ENCODE results near the gene GNPTAB.
"Not testable (repeated sequence)": the region's sequence is repeated elsewhere in the genome, so short reads cannot be mapped to it uniquely, and the experiment has no call there.

The GNPTAB gene

DNA sequence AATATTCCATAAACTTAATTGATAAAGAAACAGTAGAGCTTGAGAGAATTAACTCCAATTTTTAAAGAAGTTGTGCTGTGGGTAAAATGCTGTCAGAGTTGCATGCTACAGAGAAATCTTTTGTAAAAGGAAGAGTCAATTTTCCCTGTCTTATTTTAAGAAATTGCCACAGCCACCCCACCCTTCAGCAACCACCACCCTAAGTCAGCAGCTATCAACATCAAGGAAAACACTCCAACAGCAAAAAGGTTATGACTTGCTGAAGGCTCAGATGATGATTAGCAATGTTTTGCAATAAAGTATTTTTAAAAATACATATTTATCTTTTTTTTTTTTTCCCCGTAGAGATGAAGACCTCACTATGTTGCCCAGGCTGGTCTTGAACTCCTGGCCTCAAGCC lies 40.2 kb upstream of the GNPTAB start:
- ChIA-PET CTCF (interaction anchor here (0.6 kb wide), 1 partner anchor 1689 kb away, joined by 4 read pairs; no protein-coding TSS in a partner anchor), POLR2A (no interaction called here)
- TF ChIP-seq FOXM1 (IDR thresholded peaks at IDR 0.05; ENCODE audit: borderline replicate concordance) (no peak), LEF1 (IDR thresholded peaks at IDR 0.05; ENCODE audit: borderline replicate concordance) (no peak), FOXA1 (IDR thresholded peaks at IDR 0.05) (no peak), ZNF384 (IDR thresholded peaks at IDR 0.05) (no peak), HDGF (IDR thresholded peaks at IDR 0.05; ENCODE audit: borderline replicate concordance) (no peak), NFRKB (IDR thresholded peaks at IDR 0.05) (no peak), TARDBP (IDR thresholded peaks at IDR 0.05) (no peak), BHLHE40 (IDR thresholded peaks at IDR 0.05; ENCODE audit: borderline replicate concordance) (no peak), L3MBTL2 (conservative IDR thresholded peaks at IDR 0.05) (no peak), ELF4 (IDR thresholded peaks at IDR 0.05) (no peak), SP1 (IDR thresholded peaks at IDR 0.05) (no peak), SUZ12 (IDR thresholded peaks at IDR 0.05) (no peak)
- no peak for DNase-seq (ENCODE audit: extremely low spot score)

DNA sequence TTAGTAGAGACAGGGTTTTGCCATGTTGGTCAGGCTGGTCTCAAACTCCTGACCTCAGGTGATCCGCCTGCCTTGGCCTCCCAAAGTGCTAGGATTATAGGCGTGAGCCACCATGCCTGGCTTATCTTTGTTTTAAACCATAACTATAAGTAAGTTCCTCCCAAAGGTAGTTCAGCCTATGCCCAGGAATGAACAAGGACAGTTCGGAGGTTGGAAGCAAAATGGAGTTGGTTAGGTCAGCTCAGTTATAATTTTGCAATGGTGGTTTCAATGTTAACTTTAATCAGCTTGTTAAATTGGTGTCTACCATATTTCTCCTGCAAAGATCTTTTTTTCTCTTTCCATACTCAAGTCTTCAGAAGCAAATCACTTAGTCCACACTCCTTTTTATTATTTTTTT lies 36.9 kb upstream of the GNPTAB start:
- CTCF ChIA-PET; POLR2A ChIA-PET; DNase-seq (ENCODE audit: extremely low spot score): not testable (repeated sequence)

DNA sequence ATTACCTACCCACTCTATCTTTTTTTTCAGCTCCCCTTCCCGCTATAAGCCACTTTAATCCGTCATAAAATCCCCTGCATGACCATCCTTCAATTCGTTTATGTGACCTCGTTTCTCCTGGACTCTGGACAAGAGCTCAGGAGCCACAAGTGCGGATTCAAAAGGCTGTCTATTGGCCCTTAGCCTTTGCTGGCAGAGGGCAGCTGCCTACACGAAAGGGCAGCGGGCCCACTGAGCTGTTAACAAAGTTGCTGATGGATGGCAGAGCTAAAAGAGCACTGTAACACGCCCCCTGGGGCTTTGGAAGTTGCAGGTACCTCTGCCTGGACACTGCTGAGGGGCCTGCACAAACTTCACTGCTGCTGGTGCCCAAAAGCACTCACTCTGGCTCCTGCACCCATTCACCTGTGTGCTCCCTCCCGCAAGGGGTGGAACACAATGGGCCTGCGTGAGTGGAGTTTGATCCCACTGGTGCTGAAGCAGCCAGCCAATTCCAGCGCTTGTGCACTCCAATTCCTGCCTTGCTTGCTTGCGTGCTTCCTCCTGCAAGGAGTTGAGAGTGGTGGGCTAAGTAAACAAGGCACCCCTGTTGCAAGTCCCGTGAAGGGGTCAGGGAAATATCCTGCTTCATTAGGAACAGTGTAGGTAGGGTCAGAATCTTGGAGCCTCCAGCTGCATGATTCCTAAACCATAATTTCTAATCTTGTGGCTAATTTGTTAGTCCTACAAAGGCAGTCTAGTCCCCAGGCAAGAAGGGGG lies 36.0 kb upstream of the GNPTAB start:
- DNase-seq (ENCODE audit: extremely low spot score), result no peak
- TF ChIP-seq CTBP1 (IDR thresholded peaks at IDR 0.05; ENCODE audit: borderline replicate concordance) (no peak), ARNT (IDR thresholded peaks at IDR 0.05) (no peak), LEF1 (IDR thresholded peaks at IDR 0.05; ENCODE audit: borderline replicate concordance) (no peak), L3MBTL2 (conservative IDR thresholded peaks at IDR 0.05) (no peak), ZNF384 (IDR thresholded peaks at IDR 0.05) (no peak), FOXM1 (IDR thresholded peaks at IDR 0.05; ENCODE audit: borderline replicate concordance) (no peak), HDGF (IDR thresholded peaks at IDR 0.05; ENCODE audit: borderline replicate concordance) (no peak), SUZ12 (IDR thresholded peaks at IDR 0.05) (no peak), ELF4 (IDR thresholded peaks at IDR 0.05) (no peak), TARDBP (IDR thresholded peaks at IDR 0.05) (no peak), FOXK2 (IDR thresholded peaks at IDR 0.05) (no peak), BHLHE40 (IDR thresholded peaks at IDR 0.05; ENCODE audit: borderline replicate concordance) (no peak), NFRKB (IDR thresholded peaks at IDR 0.05) (no peak), SP1 (IDR thresholded peaks at IDR 0.05) (no peak), FOXA1 (IDR thresholded peaks at IDR 0.05) (no peak)
- TF ChIP-seq, protein P1, sequence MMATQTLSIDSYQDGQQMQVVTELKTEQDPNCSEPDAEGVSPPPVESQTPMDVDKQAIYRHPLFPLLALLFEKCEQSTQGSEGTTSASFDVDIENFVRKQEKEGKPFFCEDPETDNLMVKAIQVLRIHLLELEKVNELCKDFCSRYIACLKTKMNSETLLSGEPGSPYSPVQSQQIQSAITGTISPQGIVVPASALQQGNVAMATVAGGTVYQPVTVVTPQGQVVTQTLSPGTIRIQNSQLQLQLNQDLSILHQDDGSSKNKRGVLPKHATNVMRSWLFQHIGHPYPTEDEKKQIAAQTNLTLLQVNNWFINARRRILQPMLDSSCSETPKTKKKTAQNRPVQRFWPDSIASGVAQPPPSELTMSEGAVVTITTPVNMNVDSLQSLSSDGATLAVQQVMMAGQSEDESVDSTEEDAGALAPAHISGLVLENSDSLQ (IDR thresholded peaks at IDR 0.05), result no peak
- ChIA-PET POLR2A (no interaction called here), CTCF (no interaction called here)

DNA sequence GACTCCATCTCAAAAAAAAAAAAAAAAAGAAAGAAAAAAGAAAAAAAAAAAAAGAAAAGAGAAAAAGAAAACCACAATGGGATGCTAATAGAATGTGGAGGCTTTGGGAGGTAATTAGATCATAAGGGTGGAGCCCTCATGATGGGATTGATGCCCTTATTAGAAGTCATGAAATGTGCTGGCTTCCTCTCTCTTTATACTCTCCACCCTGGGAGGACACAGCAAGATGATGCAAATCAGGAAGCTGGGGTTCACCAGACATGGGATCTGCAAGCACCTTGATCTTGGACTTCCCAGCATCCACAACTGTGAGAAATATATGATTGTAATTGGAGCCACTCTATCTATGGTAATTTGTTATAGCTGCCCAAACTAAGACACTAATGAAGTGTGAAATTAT lies 33.2 kb upstream of the GNPTAB start:
- ChIA-PET POLR2A (no interaction called here), CTCF (no interaction called here)
- DNase-seq (ENCODE audit: extremely low spot score), result no peak
- TF ChIP-seq FOXK2 (IDR thresholded peaks at IDR 0.05), result no peak
- no peak for TF ChIP-seq ZNF384 (IDR thresholded peaks at IDR 0.05)
- TF ChIP-seq SUZ12 (IDR thresholded peaks at IDR 0.05), result no peak
- no peak for TF ChIP-seq CTBP1 (IDR thresholded peaks at IDR 0.05; ENCODE audit: borderline replicate concordance)
- no peak for TF ChIP-seq LEF1 (IDR thresholded peaks at IDR 0.05; ENCODE audit: borderline replicate concordance)
- no peak for TF ChIP-seq NFRKB (IDR thresholded peaks at IDR 0.05)
- no peak for TF ChIP-seq ARNT (IDR thresholded peaks at IDR 0.05)
- no peak for TF ChIP-seq BHLHE40 (IDR thresholded peaks at IDR 0.05; ENCODE audit: borderline replicate concordance)
- no peak for TF ChIP-seq TARDBP (IDR thresholded peaks at IDR 0.05)
- TF ChIP-seq FOXM1 (IDR thresholded peaks at IDR 0.05; ENCODE audit: borderline replicate concordance), result no peak

DNA sequence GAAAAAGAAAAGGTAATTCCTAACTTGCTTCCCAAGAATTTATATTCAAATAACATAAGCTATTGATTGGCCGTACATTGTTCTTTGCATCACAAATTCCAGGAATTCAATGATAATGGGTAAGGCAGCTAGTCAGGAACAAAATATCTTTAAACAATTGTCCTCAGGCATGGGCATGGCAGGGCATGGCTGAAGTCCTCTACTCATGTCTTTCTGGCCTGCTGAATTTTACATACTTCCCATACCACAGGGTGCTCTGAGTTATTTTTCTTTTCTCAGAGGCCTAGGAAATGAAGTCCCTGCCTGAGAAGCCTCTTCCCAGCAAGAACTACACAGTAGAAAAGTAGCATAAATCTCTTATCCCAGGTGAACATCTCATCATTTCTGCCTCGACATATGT lies 31.5 kb upstream of the GNPTAB start:
- POLR2A ChIA-PET, result no interaction called here
- TF ChIP-seq ZNF384 (IDR thresholded peaks at IDR 0.05) (no peak), BHLHE40 (IDR thresholded peaks at IDR 0.05; ENCODE audit: borderline replicate concordance) (no peak), TARDBP (IDR thresholded peaks at IDR 0.05) (no peak), ELF4 (IDR thresholded peaks at IDR 0.05) (no peak), NFRKB (IDR thresholded peaks at IDR 0.05) (no peak), SUZ12 (IDR thresholded peaks at IDR 0.05) (no peak), CTBP1 (IDR thresholded peaks at IDR 0.05; ENCODE audit: borderline replicate concordance) (no peak), FOXK2 (IDR thresholded peaks at IDR 0.05) (no peak), LEF1 (IDR thresholded peaks at IDR 0.05; ENCODE audit: borderline replicate concordance) (no peak), ARNT (IDR thresholded peaks at IDR 0.05) (no peak), HDGF (IDR thresholded peaks at IDR 0.05; ENCODE audit: borderline replicate concordance) (no peak), L3MBTL2 (conservative IDR thresholded peaks at IDR 0.05) (no peak), FOXA1 (IDR thresholded peaks at IDR 0.05) (no peak), SP1 (IDR thresholded peaks at IDR 0.05) (no peak), FOXM1 (IDR thresholded peaks at IDR 0.05; ENCODE audit: borderline replicate concordance) (no peak)
- TF ChIP-seq, protein P1 (IDR thresholded peaks at IDR 0.05), result no peak
- CTCF ChIA-PET, result no interaction called here
- no peak for DNase-seq (ENCODE audit: extremely low spot score)

DNA sequence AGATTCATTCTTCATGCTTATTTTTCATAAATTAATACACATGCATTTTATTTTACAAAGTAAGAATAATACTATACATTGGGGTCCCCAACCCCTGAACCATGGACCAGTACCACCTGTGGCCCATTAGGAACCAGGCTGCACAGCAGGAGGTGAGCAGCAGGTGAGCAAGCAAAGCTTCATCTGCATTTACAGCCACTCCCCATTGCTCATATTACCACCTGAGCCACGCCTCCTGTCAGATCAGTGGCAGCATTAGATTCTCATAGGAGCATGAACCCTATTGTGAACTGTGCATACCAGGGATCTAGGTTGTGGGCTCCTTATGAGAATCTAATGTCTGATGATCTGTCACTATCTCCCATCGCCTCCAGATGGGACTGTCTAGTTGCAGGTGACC lies 30.9 kb upstream of the GNPTAB start:
- CTCF ChIA-PET; POLR2A ChIA-PET; DNase-seq (ENCODE audit: extremely low spot score): not testable (repeated sequence)
